Ammon's horn (tissue), 1 donor: ENCODE results near the gene CCDC126.
"Not testable (repeated sequence)": the region's sequence is repeated elsewhere in the genome, so short reads cannot be mapped to it uniquely, and the experiment has no call there.

Source experiments
- DNase-seq: peaks from one replicate; pipeline ENCODE4 v3.0.0-alpha.2; 2016; ENCODE audit warnings: low spot score

CCDC126 gene

GRCh38 chr7:23628370-23628769, 31.2 kb downstream of the CCDC126 start:
- DNase-seq, result peak; percentile 2

- no peak for DNase-seq
Measured at GRCh38 chr7:23633417-23633816, 36.2 kb downstream of the CCDC126 start.

- no peak for DNase-seq
Measured at GRCh38 chr7:23645822-23646221, 48.6 kb downstream of the CCDC126 start.

GRCh38 chr7:23653942-23654341, 56.8 kb downstream of the CCDC126 start:
- DNase-seq, result no peak

GRCh38 chr7:23654508-23654907, 57.3 kb downstream of the CCDC126 start:
- peak; percentile 57 for DNase-seq

- no peak for DNase-seq
Measured at GRCh38 chr7:23655433-23655832, 58.3 kb downstream of the CCDC126 start.

- no peak for DNase-seq
Measured at GRCh38 chr7:23658831-23659427, 61.7 kb downstream of the CCDC126 start.

GRCh38 chr7:23661385-23661784, 64.2 kb downstream of the CCDC126 start:
- DNase-seq, result no peak

GRCh38 chr7:23662124-23662983, 65.2 kb downstream of the CCDC126 start:
- DNase-seq, result no peak

GRCh38 chr7:23662984-23663313, 65.8 kb downstream of the CCDC126 start:
- DNase-seq, result no peak

- DNase-seq, result no peak
Measured at GRCh38 chr7:23664122-23664521, 66.9 kb downstream of the CCDC126 start.

- DNase-seq, result no peak
Measured at GRCh38 chr7:23672033-23672432, 74.9 kb downstream of the CCDC126 start.

- peak; percentile 94 for DNase-seq
Measured at GRCh38 chr7:23679898-23680413, 82.8 kb downstream of the CCDC126 start, which contains the start of gene FAM221A. Gene FAM221A, plus strand, starts transcription at chr7:23680199. Its CDS starts 20 bp downstream, at chr7:23680219.

GRCh38 chr7:23680414-23681405, 83.5 kb downstream of the CCDC126 start:
- DNase-seq, result peak; percentile 76

GRCh38 chr7:23684041-23684440, 86.9 kb downstream of the CCDC126 start:
- not testable (repeated sequence) for DNase-seq

- DNase-seq, result no peak
Measured at GRCh38 chr7:23685731-23686130, 88.5 kb downstream of the CCDC126 start.

- DNase-seq, result no peak
Measured at GRCh38 chr7:23687011-23687410, 89.8 kb downstream of the CCDC126 start.

- DNase-seq, result no peak
Measured at GRCh38 chr7:23689165-23689564, 92.0 kb downstream of the CCDC126 start.

- DNase-seq, result no peak
Measured at GRCh38 chr7:23691320-23691719, 94.1 kb downstream of the CCDC126 start.

- DNase-seq, result no peak
Measured at GRCh38 chr7:23693224-23693623, 96.0 kb downstream of the CCDC126 start.
